HepG2 (cell line): ENCODE data around the gene CACTIN.

Source experiments
- CHD2 ChIP-seq: IDR thresholded peaks from 2 replicates; pipeline ENCODE4 v1.6.1; 2011; ENCODE audit warnings: low read depth, low read length, improper control_type of control experiment
- HNRNPL ChIP-seq: fragments of 200-400 bp; formaldehyde crosslinking; IDR thresholded peaks from 2 replicates; pipeline ENCODE4 v1.6.1; 2017; ENCODE audit warnings: mild to moderate bottlenecking, low read depth, low read length
- KLF11 ChIP-seq: IDR thresholded peaks from 2 replicates; pipeline ENCODE4 v1.6.1; 2016; ENCODE audit warnings: missing compliant biosample characterization
- KLF9 ChIP-seq: IDR thresholded peaks from 2 replicates; pipeline ENCODE4 v1.6.1; 2016; ENCODE audit warnings: low read depth
- NAIF1 ChIP-seq: sonication (generic); formaldehyde crosslinking; IDR thresholded peaks from 2 replicates; pipeline ENCODE4 v1.5.0; 2020; ENCODE audit warnings: mild to moderate bottlenecking, missing genetic modification reagents, borderline replicate concordance
- NCOA1 ChIP-seq: sonication (generic); formaldehyde crosslinking; IDR thresholded peaks from 2 replicates; pipeline ENCODE4 v1.9.0; 2021; ENCODE audit warnings: missing genetic modification reagents
- PHF21A ChIP-seq: sonication (generic); formaldehyde crosslinking; IDR thresholded peaks from 2 replicates; pipeline ENCODE4 v1.5.0; 2020; ENCODE audit warnings: mild to moderate bottlenecking, missing genetic modification reagents
- ZNF124 ChIP-seq: sonication (generic); formaldehyde crosslinking; IDR thresholded peaks from 2 replicates; pipeline ENCODE4 v1.4.0; 2020; ENCODE audit warnings: missing genetic modification reagents
- ZNF331 ChIP-seq: sonication (generic); formaldehyde crosslinking; IDR thresholded peaks from 2 replicates; pipeline ENCODE4 v1.4.0; 2020; ENCODE audit warnings: missing genetic modification reagents
- ZNF644 ChIP-seq: IDR thresholded peaks from 2 replicates; pipeline ENCODE4 v1.6.1; 2016; ENCODE audit warnings: low read depth
- TF ChIP-seq, protein P1 (sequence below): sonication (generic); formaldehyde crosslinking; IDR thresholded peaks from 2 replicates; pipeline ENCODE4 v1.5.0; 2020; ENCODE audit warnings: mild to moderate bottlenecking, missing genetic modification reagents, moderate library complexity
- TF ChIP-seq, protein P2 (sequence below): sonication (generic); formaldehyde crosslinking; IDR thresholded peaks from 2 replicates; pipeline ENCODE4 v1.8.1; 2023; ENCODE audit warnings: missing genetic modification reagents, inconsistent platforms, borderline replicate concordance
- TF ChIP-seq, protein P3 (sequence below): sonication (generic); formaldehyde crosslinking; IDR thresholded peaks from 2 replicates; pipeline ENCODE4 v1.8.0; 2022; ENCODE audit warnings: missing genetic modification reagents, mild to moderate bottlenecking, borderline replicate concordance

DNA sequence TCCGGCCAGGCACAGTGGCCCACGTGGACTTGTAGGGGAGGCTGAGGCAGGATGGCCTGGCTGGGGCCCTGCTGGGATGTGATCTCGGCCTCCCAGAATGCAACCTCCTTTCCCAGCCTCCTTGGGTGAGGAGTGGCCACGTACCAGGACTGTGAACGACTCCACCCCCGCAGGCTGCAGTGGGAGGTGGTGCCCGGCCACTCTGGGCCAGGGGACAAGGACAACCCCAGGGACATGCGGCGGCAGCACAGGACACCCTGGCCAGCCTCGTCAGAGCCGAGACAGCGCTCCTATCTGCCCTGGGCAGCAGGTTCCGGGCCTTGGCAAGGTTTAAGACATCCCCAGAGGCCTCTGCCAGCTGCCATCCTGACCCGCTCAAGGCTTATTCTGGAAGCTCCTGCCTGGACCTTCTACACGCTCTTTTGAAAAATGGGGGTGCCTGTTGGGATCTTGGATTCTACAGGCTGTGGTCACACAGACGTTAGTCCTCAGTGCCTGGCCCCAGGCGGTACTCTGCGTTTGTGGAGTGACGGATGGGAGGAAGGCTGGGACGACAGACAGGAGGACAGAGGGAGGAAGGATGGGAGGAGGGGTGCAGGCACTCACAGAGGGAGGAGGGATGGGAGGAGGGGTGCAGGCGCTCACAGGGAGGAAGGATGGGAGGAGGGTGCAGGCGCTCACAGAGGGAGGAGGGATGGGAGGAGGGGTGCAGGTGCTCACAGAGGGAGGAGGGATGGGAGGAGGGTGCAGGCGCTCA is 19.9 kb upstream of the CACTIN start:
- TF ChIP-seq ZNF124 (CRISPR knock-in tag) (no peak), HNRNPL (no peak), ZNF331 (no peak), ZNF644 (CRISPR knock-in tag) (no peak), NCOA1 (CRISPR knock-in tag) (no peak), KLF11 (CRISPR knock-in tag) (no peak), CHD2 (no peak), KLF9 (no peak), PHF21A (CRISPR knock-in tag) (no peak), NAIF1 (CRISPR knock-in tag) (no peak)
- TF ChIP-seq, protein P1, sequence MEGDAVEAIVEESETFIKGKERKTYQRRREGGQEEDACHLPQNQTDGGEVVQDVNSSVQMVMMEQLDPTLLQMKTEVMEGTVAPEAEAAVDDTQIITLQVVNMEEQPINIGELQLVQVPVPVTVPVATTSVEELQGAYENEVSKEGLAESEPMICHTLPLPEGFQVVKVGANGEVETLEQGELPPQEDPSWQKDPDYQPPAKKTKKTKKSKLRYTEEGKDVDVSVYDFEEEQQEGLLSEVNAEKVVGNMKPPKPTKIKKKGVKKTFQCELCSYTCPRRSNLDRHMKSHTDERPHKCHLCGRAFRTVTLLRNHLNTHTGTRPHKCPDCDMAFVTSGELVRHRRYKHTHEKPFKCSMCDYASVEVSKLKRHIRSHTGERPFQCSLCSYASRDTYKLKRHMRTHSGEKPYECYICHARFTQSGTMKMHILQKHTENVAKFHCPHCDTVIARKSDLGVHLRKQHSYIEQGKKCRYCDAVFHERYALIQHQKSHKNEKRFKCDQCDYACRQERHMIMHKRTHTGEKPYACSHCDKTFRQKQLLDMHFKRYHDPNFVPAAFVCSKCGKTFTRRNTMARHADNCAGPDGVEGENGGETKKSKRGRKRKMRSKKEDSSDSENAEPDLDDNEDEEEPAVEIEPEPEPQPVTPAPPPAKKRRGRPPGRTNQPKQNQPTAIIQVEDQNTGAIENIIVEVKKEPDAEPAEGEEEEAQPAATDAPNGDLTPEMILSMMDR: no peak
- TF ChIP-seq, protein P2, sequence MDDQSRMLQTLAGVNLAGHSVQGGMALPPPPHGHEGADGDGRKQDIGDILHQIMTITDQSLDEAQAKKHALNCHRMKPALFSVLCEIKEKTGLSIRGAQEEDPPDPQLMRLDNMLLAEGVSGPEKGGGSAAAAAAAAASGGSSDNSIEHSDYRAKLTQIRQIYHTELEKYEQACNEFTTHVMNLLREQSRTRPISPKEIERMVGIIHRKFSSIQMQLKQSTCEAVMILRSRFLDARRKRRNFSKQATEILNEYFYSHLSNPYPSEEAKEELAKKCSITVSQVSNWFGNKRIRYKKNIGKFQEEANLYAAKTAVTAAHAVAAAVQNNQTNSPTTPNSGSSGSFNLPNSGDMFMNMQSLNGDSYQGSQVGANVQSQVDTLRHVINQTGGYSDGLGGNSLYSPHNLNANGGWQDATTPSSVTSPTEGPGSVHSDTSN (CRISPR knock-in tag): no peak
- TF ChIP-seq, protein P3, sequence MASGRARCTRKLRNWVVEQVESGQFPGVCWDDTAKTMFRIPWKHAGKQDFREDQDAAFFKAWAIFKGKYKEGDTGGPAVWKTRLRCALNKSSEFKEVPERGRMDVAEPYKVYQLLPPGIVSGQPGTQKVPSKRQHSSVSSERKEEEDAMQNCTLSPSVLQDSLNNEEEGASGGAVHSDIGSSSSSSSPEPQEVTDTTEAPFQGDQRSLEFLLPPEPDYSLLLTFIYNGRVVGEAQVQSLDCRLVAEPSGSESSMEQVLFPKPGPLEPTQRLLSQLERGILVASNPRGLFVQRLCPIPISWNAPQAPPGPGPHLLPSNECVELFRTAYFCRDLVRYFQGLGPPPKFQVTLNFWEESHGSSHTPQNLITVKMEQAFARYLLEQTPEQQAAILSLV (CRISPR knock-in tag): no peak
